ENCODE data around the gene CCDC88B. TPM values are rescaled to one million over a fixed set of nuclear protein-coding genes. Genes with fewer than 3 reads are reported as not detected.

Gene CCDC88B
- total and polyA plus RNA-seq, 9 of the 15 experiments (the other 6 are each of a cell fraction or from before 2014, with no cell fraction given) = 0.13 to 18.1 (median 7.9) TPM

GRCh38 chr11:64372802-64373597 is 33.0 kb downstream of the CCDC88B start (continued):
- TF ChIP-seq ARID3A (IDR thresholded peaks at IDR 0.05; ENCODE audit: borderline replicate concordance, low read depth, low read length) (no peak), NFXL1 (CRISPR knock-in tag; IDR thresholded peaks at IDR 0.05) (no peak), ZZZ3 (IDR thresholded peaks at IDR 0.05) (no peak), ZNF436 (CRISPR knock-in tag; IDR thresholded peaks at IDR 0.05) (no peak), IFI16 (CRISPR knock-in tag; IDR thresholded peaks at IDR 0.05) (no peak), CREB5 (CRISPR knock-in tag; IDR thresholded peaks at IDR 0.05) (no peak), TEAD2 (tag; IDR thresholded peaks at IDR 0.05) (no peak), SMARCB1 (IDR thresholded peaks at IDR 0.05; ENCODE audit: insufficient read length, low read depth) (no peak), ILF3 (IDR thresholded peaks at IDR 0.05; ENCODE audit: borderline replicate concordance) (no peak), ZNF444 (CRISPR knock-in tag; IDR thresholded peaks at IDR 0.05) (no peak), ZNF766 (CRISPR knock-in tag; conservative IDR thresholded peaks at IDR 0.05) (no peak), ATF7 (IDR thresholded peaks at IDR 0.05) (0 out of 2 replicates have a peak, but pooled peaks have one; percentile 9), ZNF79 (CRISPR knock-in tag; IDR thresholded peaks at IDR 0.05; ENCODE audit: low read depth) (no peak), SFPQ (IDR thresholded peaks at IDR 0.05; ENCODE audit: low read depth, low read length) (no peak), KDM5B (IDR thresholded peaks at IDR 0.05; ENCODE audit: insufficient replicate concordance, low read depth, low read length) (peak; percentile 54), CREB3L1 (IDR thresholded peaks at IDR 0.05; ENCODE audit: borderline replicate concordance, low read depth) (no peak), ZNF280A (IDR thresholded peaks at IDR 0.05; ENCODE audit: low read depth, partially characterized antibody) (no peak), ZNF75A (CRISPR knock-in tag; IDR thresholded peaks at IDR 0.05) (no peak), NFIC (IDR thresholded peaks at IDR 0.05) (peak; percentile 45; the same call in 1 of the 2 replicates)
